GM12878 (cell line): ENCODE results near the gene FBXW7. TPM values are rescaled to one million over a fixed set of nuclear protein-coding genes. Genes with fewer than 3 reads are reported as not detected.

Experiments used
- ATF2 ChIP-seq: IDR thresholded peaks from 2 replicates; pipeline ENCODE4 v1.6.1; 2012; ENCODE audit warnings: low read length, inconsistent platforms
- BCLAF1 ChIP-seq: fragments of 450-650 bp; IDR thresholded peaks from 2 replicates; pipeline ENCODE4 v1.6.1; 2017; ENCODE audit warnings: antibody characterized with exemption, mild to moderate bottlenecking, moderate library complexity
- FOXM1 ChIP-seq: IDR thresholded peaks from 2 replicates; pipeline ENCODE4 v1.6.1; 2012; ENCODE audit warnings: low read depth, mild to moderate bottlenecking, inconsistent platforms, low read length, moderate library complexity
- JUNB ChIP-seq: IDR thresholded peaks from 2 replicates; pipeline ENCODE4 v1.6.1; 2016; ENCODE audit warnings: antibody characterized with exemption, mild to moderate bottlenecking
- PAX5 ChIP-seq: IDR thresholded peaks from 2 replicates; pipeline ENCODE4 v1.6.1; 2011; ENCODE audit warnings: low read depth, low read length, borderline replicate concordance
- PAX8 ChIP-seq: fragments of 450-650 bp; IDR thresholded peaks from 2 replicates; pipeline ENCODE4 v1.6.1; 2017; ENCODE audit warnings: mild to moderate bottlenecking, moderate library complexity
- POLR2A ChIP-seq: IDR thresholded peaks from 2 replicates; pipeline ENCODE4 v1.6.1; 2011; ENCODE audit warnings: low read depth, mild to moderate bottlenecking, low read length
- SRF ChIP-seq, 2 experiments: IDR thresholded peaks; 2 replicates each; pipeline ENCODE4 v1.6.1; 2011; ENCODE audit warnings: low read depth in 2 of 2, low read length in 2 of 2, mild to moderate bottlenecking in 1 of 2, moderate library complexity in 1 of 2
- TAF1 ChIP-seq: IDR thresholded peaks from 2 replicates; pipeline ENCODE4 v1.6.1; 2011; ENCODE audit warnings: mild to moderate bottlenecking, low read depth, low read length, borderline replicate concordance
- polyA plus RNA-seq, 11 experiments: library from polyadenylated mRNA; depleted of rRNA in 4 of 11; unstranded in 6 of 11; stranded (reverse) in 5 of 11; fragments of >200 nt; fragmentation: Nextera tagmentation in 4 of 11; fragmentation: Illumina TruSeq in 1 of 11; extraction: Ambion mirVana in 4 of 11; extraction: Trizol in 1 of 11; gene quantifications; 1 replicate in 1 of 11; 2 replicates in 10 of 11; pipeline versions ENCODE4 v1.2.1 to v1.2.3, GENCODE V29; 2011 to 2016; ENCODE audit warnings: inconsistent platforms in 2 of 11, missing spikeins in 2 of 11, low read depth in 1 of 11
- total RNA-seq, 4 experiments: library from RNA; depleted of rRNA in 3 of 4; stranded (reverse); fragments of >200 nt in 3 of 4; fragmentation: Illumina TruSeq in 1 of 4; extraction: Trizol in 1 of 4; gene quantifications; 2 replicates each; pipeline versions ENCODE4 v1.2.1 to v1.2.3, GENCODE V29; 2013 to 2021

FBXW7 gene
- total and polyA plus RNA-seq, 10 of the 15 experiments (the other 5 are each of a cell fraction or from before 2014, with no cell fraction given) = 35.8 to 118 (median 47.2) TPM

- TF ChIP-seq FOXM1 (no peak), TAF1 (0 out of 2 replicates have a peak, but pooled peaks have one; percentile 26), POLR2A (peak; percentile 36; the same call in 1 of the 2 replicates), PAX8 (no peak), BCLAF1 (no peak), ATF2 (no peak), SRF (IDR thresholded peaks at IDR 0.05; ENCODE audit: low read depth in 2 of 2, low read length in 2 of 2) (no peak), JUNB (no peak), PAX5 (no peak)
Measured at GRCh38 chr4:152585023-152585441, 49.1 kb upstream of the FBXW7 start (continued).
